ENCODE measurements around the gene TMEM131L. TPM values are rescaled to one million over a fixed set of nuclear protein-coding genes. Genes with fewer than 3 reads are reported as not detected.
"Not testable (repeated sequence)": the region's sequence is repeated elsewhere in the genome, so short reads cannot be mapped to it uniquely, and the experiment has no call there.

TMEM131L gene
- total RNA-seq, 1 donor = 143 TPM

- H3K4me1 ChIP-seq (ENCODE audit: insufficient read depth, low read length) = peaks cover 36% of the 10 kb centered on the region
- no peaks in the 10 kb centered on the region for H3K27me3 ChIP-seq (ENCODE audit: insufficient read depth, low read length)
- no peak overlapping the region for H3K4me3 ChIP-seq (ENCODE audit: low read length)
- no peaks in the 10 kb centered on the region for H3K9me3 ChIP-seq (ENCODE audit: low read depth, low read length)
Observed at GRCh38 chr4:153465140-153465539, 1.0 kb upstream of the TMEM131L start.

DNA sequence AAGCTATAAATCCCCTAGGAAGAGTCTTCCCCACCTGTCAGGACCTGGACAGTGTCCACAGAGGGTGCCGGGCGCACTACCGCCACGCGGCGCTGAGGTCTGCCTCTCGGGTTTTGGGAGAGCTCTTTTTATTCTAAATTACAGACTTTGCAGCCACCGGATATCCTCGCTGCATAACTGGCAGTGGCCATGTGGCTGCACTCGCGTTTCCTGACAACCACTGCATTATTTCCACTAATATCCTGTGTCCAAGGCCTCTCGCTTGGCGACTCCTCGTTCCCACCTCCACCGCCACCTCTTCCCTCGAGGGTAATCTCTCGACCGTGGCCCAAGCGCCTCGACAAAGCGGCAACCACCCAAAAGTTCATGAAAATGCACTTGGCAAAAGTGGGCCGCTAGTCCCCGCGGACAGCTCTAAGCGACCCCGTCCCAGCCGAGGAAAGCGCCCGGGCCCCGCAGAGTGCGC is 512 bp upstream of the TMEM131L start:
- H3K9me3 ChIP-seq (ENCODE audit: low read depth, low read length) = no peaks in the 10 kb centered on the region
- H3K4me3 ChIP-seq (ENCODE audit: low read length) = peak overlapping the region; percentile 93
- H3K4me1 ChIP-seq (ENCODE audit: insufficient read depth, low read length) = peaks cover 41% of the 10 kb centered on the region
- no peaks in the 10 kb centered on the region for H3K27me3 ChIP-seq (ENCODE audit: insufficient read depth, low read length)

- Histone ChIP-seq H3K27me3 (ENCODE audit: insufficient read depth, low read length) (no peaks in the 10 kb centered on the region), H3K9me3 (ENCODE audit: low read depth, low read length) (no peaks in the 10 kb centered on the region), H3K4me3 (ENCODE audit: low read length) (peak overlapping the region; percentile 93), H3K4me1 (ENCODE audit: insufficient read depth, low read length) (peaks cover 56% of the 10 kb centered on the region)
Observed at GRCh38 chr4:153466949-153467896, 1.1 kb downstream of the TMEM131L start.

DNA sequence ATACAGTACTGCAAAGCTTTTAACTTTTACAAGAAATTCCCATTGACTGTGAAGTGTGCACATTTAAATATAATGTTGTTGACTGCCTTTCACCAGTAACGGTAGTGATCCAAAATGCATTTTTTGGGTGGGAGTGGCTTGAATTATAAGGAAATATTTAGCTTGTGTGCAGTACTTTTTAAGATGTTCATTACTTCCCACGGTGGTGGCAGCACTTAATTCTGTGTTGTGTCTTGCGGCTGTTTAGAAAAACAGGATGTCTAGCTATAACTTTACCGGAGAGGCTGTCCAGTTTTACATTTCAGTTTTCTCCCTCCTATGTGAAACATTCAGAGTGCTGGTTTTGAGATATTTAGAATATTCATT is 1.7 kb downstream of the TMEM131L start:
- Histone ChIP-seq H3K27me3 (ENCODE audit: insufficient read depth, low read length) (no peaks in the 10 kb centered on the region), H3K9me3 (ENCODE audit: low read depth, low read length) (no peaks in the 10 kb centered on the region), H3K4me1 (ENCODE audit: insufficient read depth, low read length) (peaks cover 62% of the 10 kb centered on the region), H3K4me3 (ENCODE audit: low read length) (peak overlapping the region; percentile 93)

GRCh38 chr4:153468587-153468986 is 2.4 kb downstream of the TMEM131L start:
- Histone ChIP-seq H3K4me3 (ENCODE audit: low read length) (peak overlapping the region; percentile 93), H3K9me3 (ENCODE audit: low read depth, low read length) (no peaks in the 10 kb centered on the region), H3K27me3 (ENCODE audit: insufficient read depth, low read length) (no peaks in the 10 kb centered on the region), H3K4me1 (ENCODE audit: insufficient read depth, low read length) (peaks cover 69% of the 10 kb centered on the region)

GRCh38 chr4:153469031-153469430 is 2.9 kb downstream of the TMEM131L start:
- H3K27me3 ChIP-seq (ENCODE audit: insufficient read depth, low read length) = no peaks in the 10 kb centered on the region
- H3K9me3 ChIP-seq (ENCODE audit: low read depth, low read length) = no peaks in the 10 kb centered on the region
- H3K4me1 ChIP-seq (ENCODE audit: insufficient read depth, low read length) = peaks cover 71% of the 10 kb centered on the region
- H3K4me3 ChIP-seq (ENCODE audit: low read length) = no peak overlapping the region

DNA sequence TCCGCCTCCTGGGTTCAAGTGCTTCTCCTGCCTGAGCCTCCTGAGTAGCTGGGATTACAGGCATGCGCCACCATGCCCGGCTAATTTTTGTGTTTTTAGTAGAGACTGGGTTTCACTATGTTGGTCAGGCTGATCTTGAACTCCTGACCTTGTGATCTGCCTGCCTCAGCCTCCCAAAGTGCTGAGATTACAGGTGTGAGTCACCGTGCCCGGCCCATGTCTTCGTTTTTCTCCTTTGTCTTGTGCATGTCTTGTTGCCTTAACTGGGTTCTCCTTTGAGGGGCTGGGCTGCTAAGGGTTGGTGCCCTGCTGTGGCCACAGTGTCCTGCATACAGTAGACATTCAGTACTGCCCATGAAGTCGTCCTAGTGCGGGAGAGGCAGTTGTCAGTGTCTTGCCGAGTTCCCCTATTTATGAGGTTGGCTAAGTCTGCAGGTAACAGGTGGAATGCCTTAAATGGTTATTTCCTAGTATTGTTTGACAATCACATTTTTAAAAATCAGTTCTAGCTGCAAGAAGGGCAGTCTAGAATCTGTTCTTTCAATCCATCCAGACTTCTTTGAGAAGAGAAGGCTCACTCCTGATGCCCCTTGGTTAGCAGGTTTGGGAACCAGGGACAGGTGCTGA is 5.0 kb downstream of the TMEM131L start:
- H3K4me1 ChIP-seq (ENCODE audit: insufficient read depth, low read length) = peaks cover 60% of the 10 kb centered on the region

GRCh38 chr4:153471698-153472093 is 5.5 kb downstream of the TMEM131L start:
- Histone ChIP-seq H3K4me1 (ENCODE audit: insufficient read depth, low read length) (peaks cover 60% of the 10 kb centered on the region), H3K4me3 (ENCODE audit: low read length) (no peak overlapping the region), H3K27me3 (ENCODE audit: insufficient read depth, low read length) (no peaks in the 10 kb centered on the region), H3K9me3 (ENCODE audit: low read depth, low read length) (no peaks in the 10 kb centered on the region)

More for the DNA sequence above, 5.0 kb downstream of the TMEM131L start:
- H3K9me3 ChIP-seq (ENCODE audit: low read depth, low read length); H3K4me3 ChIP-seq (ENCODE audit: low read length); H3K27me3 ChIP-seq (ENCODE audit: insufficient read depth, low read length): not testable (repeated sequence)

DNA sequence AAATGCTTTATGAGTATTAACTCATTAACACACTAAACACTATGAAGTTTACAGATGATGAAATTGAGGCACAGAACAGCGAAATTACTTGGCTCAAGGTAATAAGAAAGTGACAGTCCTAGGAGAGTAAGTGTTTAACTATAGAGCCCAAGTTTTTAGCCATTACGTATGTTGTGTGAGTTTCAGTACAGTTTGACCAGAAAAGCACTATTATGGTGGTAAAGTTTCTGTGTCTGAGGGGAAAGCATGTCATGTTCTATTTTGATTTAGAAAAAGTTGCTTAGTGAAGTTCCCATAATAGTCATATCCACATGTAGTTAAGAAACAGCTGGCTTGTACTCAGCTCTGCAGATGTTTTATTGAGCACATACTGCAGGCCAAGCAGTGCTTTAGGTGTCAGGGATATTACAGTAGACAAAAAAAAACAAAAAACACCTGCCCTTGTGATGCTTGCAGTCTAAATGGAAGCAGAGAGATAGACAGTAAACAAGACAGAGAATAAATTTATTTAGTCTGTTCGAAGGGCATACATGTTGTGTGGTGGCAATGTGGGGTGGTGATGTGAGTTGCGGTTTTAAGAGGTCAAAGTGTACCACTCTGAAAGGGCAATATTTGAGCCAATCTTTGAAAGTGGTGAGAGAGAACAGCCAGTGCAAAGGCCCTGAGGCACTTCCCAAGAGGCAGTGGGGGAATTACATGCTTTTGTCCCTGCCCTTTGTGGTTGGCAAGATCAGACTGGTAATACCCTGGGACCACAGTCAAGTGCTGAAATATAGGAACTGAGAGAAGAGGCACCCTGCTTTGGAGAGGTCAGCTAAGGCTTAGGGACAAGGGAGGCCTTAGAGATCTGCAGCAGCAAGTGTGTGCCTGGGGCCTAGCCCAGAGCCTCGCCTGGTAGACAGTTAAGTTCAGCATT is 6.2 kb downstream of the TMEM131L start:
- H3K27me3 ChIP-seq (ENCODE audit: insufficient read depth, low read length) = no peaks in the 10 kb centered on the region

DNA sequence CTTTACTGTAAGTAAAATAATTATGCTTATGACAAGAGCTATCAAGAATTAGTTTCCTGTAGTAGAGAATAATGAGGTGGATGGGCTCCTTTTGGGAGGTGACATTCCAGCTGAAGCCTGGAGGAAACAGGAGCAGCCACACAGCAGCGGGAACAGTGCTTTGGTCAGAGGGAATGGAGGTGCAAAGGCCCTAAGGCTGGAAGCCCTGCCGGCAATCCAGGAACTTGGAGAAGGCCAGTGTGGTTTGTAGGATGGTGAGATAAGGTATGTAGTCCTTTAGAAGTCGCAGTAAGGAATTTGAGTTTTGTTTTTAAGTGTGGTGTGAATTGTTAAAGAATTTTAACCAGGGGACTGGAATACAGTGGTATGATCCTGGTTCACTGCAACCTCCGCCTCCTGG is 8.1 kb downstream of the TMEM131L start:
- Histone ChIP-seq H3K4me1 (ENCODE audit: insufficient read depth, low read length) (peaks cover 54% of the 10 kb centered on the region), H3K4me3 (ENCODE audit: low read length) (no peak overlapping the region), H3K9me3 (ENCODE audit: low read depth, low read length) (no peaks in the 10 kb centered on the region), H3K27me3 (ENCODE audit: insufficient read depth, low read length) (no peaks in the 10 kb centered on the region)

More for the DNA sequence above, 6.2 kb downstream of the TMEM131L start:
- no peaks in the 10 kb centered on the region for H3K9me3 ChIP-seq (ENCODE audit: low read depth, low read length)
- H3K4me1 ChIP-seq (ENCODE audit: insufficient read depth, low read length) = peaks cover 63% of the 10 kb centered on the region
- no peak overlapping the region for H3K4me3 ChIP-seq (ENCODE audit: low read length)

DNA sequence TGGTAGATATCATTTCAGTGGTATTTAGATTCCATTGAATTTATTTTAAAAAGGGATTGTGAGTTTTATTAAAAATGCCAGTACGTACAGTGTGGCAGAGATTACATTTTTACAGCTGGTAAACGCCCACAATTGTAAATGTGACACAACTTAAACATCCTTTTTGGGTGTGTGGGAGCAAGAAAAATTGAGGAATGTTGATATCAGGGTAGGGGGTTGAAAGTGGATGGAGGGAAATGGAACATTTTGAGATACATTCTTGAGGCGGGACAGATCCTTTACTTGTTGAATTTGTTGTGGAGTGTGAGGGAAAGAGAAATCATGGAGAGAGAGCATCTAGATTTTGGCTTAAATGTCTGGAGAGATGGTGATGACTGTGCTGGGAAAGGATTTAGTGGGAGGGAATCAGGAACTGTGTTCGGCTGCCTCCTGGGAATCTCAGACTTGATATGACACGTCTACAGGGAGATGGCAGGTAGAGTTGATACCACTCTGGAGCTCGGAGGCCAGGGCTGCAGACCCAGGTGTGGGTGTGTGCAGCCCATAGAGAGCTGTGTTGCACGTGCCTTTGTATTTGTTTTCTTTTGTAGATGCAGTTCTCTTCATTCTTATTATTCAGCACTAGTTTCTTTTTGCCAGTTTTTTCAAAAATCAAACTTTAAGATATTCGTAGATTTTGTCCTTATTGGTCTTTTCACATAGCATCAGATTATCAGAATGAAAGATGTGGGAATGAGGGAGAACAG is 10.8 kb downstream of the TMEM131L start:
- no peak overlapping the region for H3K4me3 ChIP-seq (ENCODE audit: low read length)
- H3K4me1 ChIP-seq (ENCODE audit: insufficient read depth, low read length) = peaks cover 51% of the 10 kb centered on the region
- H3K9me3 ChIP-seq (ENCODE audit: low read depth, low read length) = no peaks in the 10 kb centered on the region
- no peaks in the 10 kb centered on the region for H3K27me3 ChIP-seq (ENCODE audit: insufficient read depth, low read length)

DNA sequence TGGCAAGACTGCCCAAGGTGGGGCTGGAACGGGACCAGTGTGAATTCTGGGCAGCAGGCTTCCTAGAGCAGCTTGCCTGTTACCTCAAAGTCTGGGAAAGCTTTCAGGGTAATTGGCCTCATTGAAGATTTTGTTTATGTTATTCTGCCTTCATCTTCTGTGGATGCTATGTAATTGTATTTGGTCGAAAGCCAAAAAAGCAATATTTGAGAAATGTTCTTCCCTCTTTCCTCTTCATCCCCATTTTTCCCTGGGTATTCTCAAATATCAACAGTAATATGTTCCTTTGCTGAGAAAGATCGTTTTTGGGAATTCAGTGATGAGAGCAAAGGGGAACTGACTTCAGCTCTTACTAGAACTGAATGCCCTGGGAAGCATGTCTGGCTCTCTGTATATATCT is 12.9 kb downstream of the TMEM131L start:
- no peaks in the 10 kb centered on the region for H3K9me3 ChIP-seq (ENCODE audit: low read depth, low read length)
- no peak overlapping the region for H3K4me3 ChIP-seq (ENCODE audit: low read length)
- H3K4me1 ChIP-seq (ENCODE audit: insufficient read depth, low read length) = peaks cover 45% of the 10 kb centered on the region
- no peaks in the 10 kb centered on the region for H3K27me3 ChIP-seq (ENCODE audit: insufficient read depth, low read length)

- no peaks in the 10 kb centered on the region for H3K9me3 ChIP-seq (ENCODE audit: low read depth, low read length)
- peaks cover 49% of the 10 kb centered on the region for H3K4me1 ChIP-seq (ENCODE audit: insufficient read depth, low read length)
- H3K4me3 ChIP-seq (ENCODE audit: low read length) = no peak overlapping the region
Observed at GRCh38 chr4:153480704-153481103, 14.5 kb downstream of the TMEM131L start.

GRCh38 chr4:153481478-153481877 is 15.3 kb downstream of the TMEM131L start:
- no peaks in the 10 kb centered on the region for H3K9me3 ChIP-seq (ENCODE audit: low read depth, low read length)
- H3K4me3 ChIP-seq (ENCODE audit: low read length) = no peak overlapping the region
- H3K27me3 ChIP-seq (ENCODE audit: insufficient read depth, low read length) = no peaks in the 10 kb centered on the region
- H3K4me1 ChIP-seq (ENCODE audit: insufficient read depth, low read length) = peaks cover 55% of the 10 kb centered on the region

More at GRCh38 chr4:153480704-153481103, 14.5 kb downstream of the TMEM131L start:
- H3K27me3 ChIP-seq (ENCODE audit: insufficient read depth, low read length) = no peaks in the 10 kb centered on the region
